GM20000 (cell line): ENCODE results near the gene HECTD1.

ENCODE experiments used
- DNase-seq: peaks from one replicate; pipeline ENCODE4 v3.0.0; 2012; ENCODE audit warnings: low spot score
- TF ChIP-seq, protein P1 (sequence below): IDR thresholded peaks from 2 replicates; pipeline ENCODE4 v1.5.1; 2012; ENCODE audit warnings: mild to moderate bottlenecking, control low read depth; ENCODE audit errors: extremely low read depth, missing control alignments

Gene HECTD1

DNA sequence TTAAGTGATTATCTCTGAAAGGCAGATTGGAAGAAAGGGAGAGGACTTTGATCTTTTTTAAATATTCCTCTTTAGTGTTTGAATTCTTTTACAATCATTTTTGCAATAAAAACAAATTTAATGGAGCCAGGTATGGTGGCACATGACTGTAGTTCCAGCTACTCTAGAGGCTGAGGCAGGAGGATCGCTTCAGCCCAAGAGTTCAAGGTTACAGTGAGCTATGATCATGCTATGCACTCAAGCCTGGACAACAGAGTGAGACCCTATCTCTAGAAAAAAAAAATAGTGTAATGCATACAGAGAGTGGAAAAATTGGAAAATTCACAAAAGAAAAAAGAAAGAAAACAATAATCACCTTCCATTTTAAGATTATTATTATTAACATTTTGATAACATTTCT lies 15.2 kb upstream of the HECTD1 start:
- TF ChIP-seq, protein P1, sequence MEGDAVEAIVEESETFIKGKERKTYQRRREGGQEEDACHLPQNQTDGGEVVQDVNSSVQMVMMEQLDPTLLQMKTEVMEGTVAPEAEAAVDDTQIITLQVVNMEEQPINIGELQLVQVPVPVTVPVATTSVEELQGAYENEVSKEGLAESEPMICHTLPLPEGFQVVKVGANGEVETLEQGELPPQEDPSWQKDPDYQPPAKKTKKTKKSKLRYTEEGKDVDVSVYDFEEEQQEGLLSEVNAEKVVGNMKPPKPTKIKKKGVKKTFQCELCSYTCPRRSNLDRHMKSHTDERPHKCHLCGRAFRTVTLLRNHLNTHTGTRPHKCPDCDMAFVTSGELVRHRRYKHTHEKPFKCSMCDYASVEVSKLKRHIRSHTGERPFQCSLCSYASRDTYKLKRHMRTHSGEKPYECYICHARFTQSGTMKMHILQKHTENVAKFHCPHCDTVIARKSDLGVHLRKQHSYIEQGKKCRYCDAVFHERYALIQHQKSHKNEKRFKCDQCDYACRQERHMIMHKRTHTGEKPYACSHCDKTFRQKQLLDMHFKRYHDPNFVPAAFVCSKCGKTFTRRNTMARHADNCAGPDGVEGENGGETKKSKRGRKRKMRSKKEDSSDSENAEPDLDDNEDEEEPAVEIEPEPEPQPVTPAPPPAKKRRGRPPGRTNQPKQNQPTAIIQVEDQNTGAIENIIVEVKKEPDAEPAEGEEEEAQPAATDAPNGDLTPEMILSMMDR: no peak
- no peak for DNase-seq

DNA sequence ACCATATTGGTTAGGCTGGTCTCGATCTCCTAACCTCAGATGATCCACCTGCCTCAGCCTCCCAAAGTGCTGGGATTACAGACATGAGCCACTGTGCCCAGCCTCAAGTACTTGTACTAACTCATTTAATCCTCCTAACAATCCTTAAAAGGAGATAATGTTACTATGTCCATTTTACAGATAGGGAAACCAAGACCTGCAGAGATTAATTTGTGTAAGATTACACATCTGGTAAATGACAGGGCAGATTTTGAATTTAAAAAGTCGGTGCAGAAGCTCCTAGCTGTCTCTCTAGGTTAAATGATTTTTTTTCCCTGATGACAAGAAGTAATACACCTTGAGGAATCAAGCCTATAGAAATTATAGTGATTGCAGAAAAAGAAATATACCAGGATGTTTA lies 13.7 kb upstream of the HECTD1 start:
- DNase-seq: no peak
- TF ChIP-seq, protein P1: no peak

DNA sequence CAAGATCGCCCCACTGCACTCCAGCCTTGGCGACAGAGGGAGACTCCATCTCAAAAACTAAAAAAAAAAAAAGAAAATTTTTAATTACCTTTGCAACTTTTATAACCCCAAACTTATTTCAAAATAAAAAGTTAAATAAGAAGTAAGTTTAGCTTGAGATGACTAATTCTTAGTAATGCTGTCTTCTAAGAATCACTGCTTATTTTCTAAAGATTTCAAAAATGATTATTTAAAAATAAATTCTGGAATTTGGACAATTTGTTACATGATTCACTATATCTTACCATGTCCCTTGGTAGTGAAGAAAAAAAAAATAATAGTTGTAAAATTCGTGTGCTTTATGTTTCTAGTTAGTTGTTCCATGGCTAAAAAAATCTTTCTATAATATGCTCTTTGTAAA lies 11.6 kb upstream of the HECTD1 start:
- DNase-seq: no peak
- TF ChIP-seq, protein P1: no peak

DNA sequence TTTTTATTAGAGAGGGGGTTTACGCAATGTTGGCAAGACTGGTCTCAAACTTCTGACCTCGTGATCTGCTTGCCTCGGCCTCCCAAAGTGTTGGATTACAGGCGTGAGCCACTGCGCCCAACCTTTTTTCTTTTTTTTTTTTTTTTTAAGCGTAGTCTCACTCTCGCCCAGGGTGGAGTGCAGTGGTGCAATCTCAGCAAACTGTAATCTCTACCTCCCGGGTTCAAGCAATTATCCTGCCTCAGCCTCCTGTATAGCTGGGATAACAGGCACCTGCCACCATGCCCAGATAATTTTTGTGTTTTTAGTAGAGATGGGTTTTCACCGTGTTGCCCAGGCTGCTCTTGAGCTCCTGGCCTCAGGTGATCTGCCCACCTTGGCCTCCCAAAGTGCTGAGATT lies 8.8 kb upstream of the HECTD1 start:
- no peak for DNase-seq

DNA sequence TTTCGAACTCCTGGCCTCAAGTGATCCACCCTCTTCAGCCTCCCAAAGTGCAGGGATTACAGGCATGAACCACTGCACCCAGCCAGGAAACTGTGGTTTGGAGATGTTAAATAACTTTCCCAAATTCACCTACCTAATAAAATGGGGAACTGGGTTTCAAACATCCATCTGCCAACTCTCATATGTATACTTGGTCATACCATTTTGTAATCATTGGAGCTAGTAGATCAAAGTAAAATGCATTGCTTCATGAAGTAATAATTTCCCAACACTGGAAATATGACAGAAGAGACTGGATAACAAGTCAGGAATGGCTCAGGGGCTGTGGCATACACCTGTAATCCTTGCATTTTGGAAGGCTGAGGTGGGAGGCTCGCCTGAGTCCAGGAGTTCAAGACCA lies 5.3 kb upstream of the HECTD1 start:
- TF ChIP-seq, protein P1: no peak

More for the DNA sequence above, 8.8 kb upstream of the HECTD1 start:
- TF ChIP-seq, protein P1: no peak

DNA sequence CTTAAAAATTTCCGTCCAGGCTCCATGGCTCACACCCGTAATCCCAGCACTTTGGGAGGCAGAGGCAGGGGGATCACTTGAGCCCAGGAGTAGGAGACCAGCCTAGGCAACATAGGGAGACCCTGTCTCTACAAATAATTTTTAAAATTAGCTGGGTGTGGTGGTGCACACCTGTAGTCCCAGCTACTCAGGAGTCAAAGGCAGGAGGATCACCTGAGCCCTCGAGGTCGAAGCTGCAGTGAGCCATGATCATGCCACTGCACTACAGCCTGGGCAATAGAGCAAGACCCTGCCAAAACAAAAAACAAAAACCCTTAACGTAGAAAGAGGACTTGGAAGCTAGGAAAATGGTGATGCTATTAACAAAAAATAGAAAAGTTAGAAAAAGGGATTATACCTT lies 2.0 kb upstream of the HECTD1 start:
- DNase-seq: no peak
- TF ChIP-seq, protein P1: no peak

More for the DNA sequence above, 5.3 kb upstream of the HECTD1 start:
- no peak for DNase-seq

DNA sequence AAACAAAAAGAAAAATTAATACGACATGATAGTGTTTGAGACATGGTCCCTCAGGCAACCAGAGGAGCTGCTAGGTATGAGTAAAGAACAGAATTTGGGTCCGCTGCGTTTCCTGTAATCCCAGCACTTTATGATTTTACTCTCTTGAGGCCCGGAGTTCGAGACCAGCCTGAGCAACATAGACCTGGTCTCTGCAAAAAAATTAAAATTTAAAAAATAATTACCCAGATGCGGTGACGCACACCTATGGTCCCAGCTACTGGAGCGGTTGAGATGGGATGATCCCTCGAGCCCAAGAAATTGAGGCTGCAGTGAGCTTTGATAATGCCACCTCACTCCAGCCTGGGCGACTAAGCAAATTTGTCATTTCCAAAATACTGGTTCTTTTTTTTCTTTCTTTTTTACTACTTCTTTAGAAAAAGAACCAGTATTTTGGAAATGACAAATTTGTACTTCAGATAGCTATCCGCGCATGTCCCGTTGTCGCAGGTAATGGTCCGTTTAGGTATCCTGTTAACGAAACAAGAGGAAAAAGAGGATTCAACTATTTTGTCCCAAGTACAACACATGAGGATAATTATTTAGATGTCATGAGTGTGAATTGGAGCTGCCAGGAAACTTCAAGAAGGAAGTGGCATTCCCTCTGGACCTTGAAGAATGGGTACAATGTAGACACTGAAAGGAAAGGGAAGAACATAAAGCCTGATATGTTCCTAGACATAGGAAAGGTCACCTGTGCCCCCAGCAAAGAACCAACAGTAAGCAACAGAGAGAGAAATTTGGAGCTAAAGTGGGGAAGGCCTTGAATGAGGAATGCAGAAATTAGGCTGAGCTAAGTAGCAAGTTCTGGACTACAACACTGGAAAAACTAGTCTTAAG lies 1.2 kb upstream of the HECTD1 start:
- DNase-seq: no peak
- TF ChIP-seq, protein P1: no peak
